GM23338 (cell line): ENCODE results near the gene GCNT2. TPM values are rescaled to one million over a fixed set of nuclear protein-coding genes. Genes with fewer than 3 reads are reported as not detected.
A peak's percentile ranks its signal among the peaks of the same experiment; 100 is the strongest.
"Not testable (repeated sequence)": the region's sequence is repeated elsewhere in the genome, so short reads cannot be mapped to it uniquely, and the experiment has no call there.

ENCODE experiments used
- ATAC-seq: fragments of 200-7000 bp; cut with Tn5 transposase; 3 replicates; pipeline ENCODE4 v1.9.1; 2020
- DNase-seq: peaks from one replicate; pipeline ENCODE4 v3.0.0-alpha.2; 2015; ENCODE audit warnings: low spot score
- H2AFZ ChIP-seq: fragments of 200-600 bp; sonication (generic); 2 replicates; pipeline ENCODE4 v1.8.0; 2016; ENCODE audit warnings: antibody characterized with exemption, mild to moderate bottlenecking, moderate library complexity
- H3F3A ChIP-seq: fragments of 200-600 bp; sonication (generic); replicated peaks from 2 replicates; pipeline ENCODE4 v1.8.0; 2017; ENCODE audit warnings: antibody characterized with exemption, mixed run types, low read depth
- H3K27ac ChIP-seq: fragments of 200-600 bp; sonication (generic); 2 replicates; pipeline ENCODE4 v1.6.1; 2016; ENCODE audit warnings: low read depth
- H3K27me3 ChIP-seq: fragments of 200-600 bp; sonication (generic); 2 replicates; pipeline ENCODE4 v1.8.0; 2016; ENCODE audit warnings: mild to moderate bottlenecking, mixed run types, moderate library complexity; ENCODE audit not compliant: insufficient read depth
- H3K36me3 ChIP-seq: fragments of 200-600 bp; sonication (generic); 2 replicates; pipeline ENCODE4 v1.8.0; 2016; ENCODE audit warnings: mild to moderate bottlenecking; ENCODE audit not compliant: insufficient read depth
- H3K4me1 ChIP-seq: fragments of 200-600 bp; sonication (generic); 2 replicates; pipeline ENCODE4 v1.8.0; 2016; ENCODE audit warnings: mild to moderate bottlenecking, moderate library complexity; ENCODE audit not compliant: insufficient read depth
- H3K4me2 ChIP-seq: fragments of 200-600 bp; sonication (generic); 2 replicates; pipeline ENCODE4 v1.7.1; 2017; ENCODE audit warnings: mixed run types
- H3K4me3 ChIP-seq: fragments of 200-600 bp; sonication (generic); 2 replicates; pipeline ENCODE4 v1.6.1; 2016; ENCODE audit warnings: mixed run types
- H3K79me2 ChIP-seq: fragments of 200-600 bp; sonication (generic); replicated peaks from 2 replicates; pipeline ENCODE4 v1.8.0; 2017; ENCODE audit warnings: mild to moderate bottlenecking; ENCODE audit not compliant: insufficient read depth
- H3K9me2 ChIP-seq: fragments of 200-600 bp; sonication (generic); 2 replicates; pipeline ENCODE4 v1.8.0; 2017; ENCODE audit not compliant: insufficient read depth
- H4K20me1 ChIP-seq: fragments of 200-600 bp; sonication (generic); replicated peaks from 2 replicates; pipeline ENCODE4 v1.8.0; 2017; ENCODE audit warnings: mild to moderate bottlenecking; ENCODE audit not compliant: insufficient read depth
- H3K27ac Mint-ChIP-seq: 2 replicates; pipeline ENCODE4 v1.8.0; 2020; ENCODE audit warnings: inconsistent platforms, mild to moderate bottlenecking, moderate library complexity, mixed read lengths
- H3K27me3 Mint-ChIP-seq: 3 replicates; pipeline ENCODE4 v1.8.0; 2022; ENCODE audit warnings: low read depth, mild to moderate bottlenecking, moderate library complexity, mixed read lengths, inconsistent platforms; ENCODE audit not compliant: insufficient read depth, poor library complexity
- H3K36me3 Mint-ChIP-seq: 3 replicates; pipeline ENCODE4 v1.8.0; 2021; ENCODE audit warnings: low read depth, mild to moderate bottlenecking, inconsistent platforms, moderate library complexity, mixed read lengths
- H3K4me1 Mint-ChIP-seq: 3 replicates; pipeline ENCODE4 v1.8.0; 2020; ENCODE audit warnings: mild to moderate bottlenecking, inconsistent platforms, mixed read lengths
- H3K4me3 Mint-ChIP-seq: 3 replicates; pipeline ENCODE4 v1.8.0; 2021; ENCODE audit warnings: moderate library complexity, mild to moderate bottlenecking, inconsistent platforms, mixed read lengths
- H3K9me3 Mint-ChIP-seq: 3 replicates; pipeline ENCODE4 v1.8.0; 2020; ENCODE audit warnings: moderate library complexity, mild to moderate bottlenecking, inconsistent platforms, mixed read lengths
- EZH2 ChIP-seq: fragments of 200-600 bp; sonication (generic); IDR thresholded peaks from one replicate; pipeline ENCODE4 v1.8.0; 2017; ENCODE audit warnings: antibody characterized with exemption, mild to moderate bottlenecking, low read depth; ENCODE audit not compliant: unreplicated experiment
- EZH2phosphoT487 ChIP-seq: fragments of 200-600 bp; sonication (generic); IDR thresholded peaks from one replicate; pipeline ENCODE4 v1.8.1; 2018; ENCODE audit warnings: antibody characterized with exemption; ENCODE audit not compliant: unreplicated experiment
- JUNB ChIP-seq: IDR thresholded peaks from one replicate; pipeline ENCODE4 v1.6.1; 2016; ENCODE audit warnings: antibody characterized with exemption; ENCODE audit not compliant: unreplicated experiment
- NANOG ChIP-seq: IDR thresholded peaks from 2 replicates; pipeline ENCODE4 v1.6.1; 2016; ENCODE audit warnings: antibody characterized with exemption, borderline replicate concordance
- POLR2AphosphoS5 ChIP-seq: IDR thresholded peaks from 2 replicates; pipeline ENCODE4 v1.6.1; 2016; ENCODE audit warnings: antibody characterized with exemption, low read depth
- STAT1 ChIP-seq: IDR thresholded peaks from one replicate; pipeline ENCODE4 v1.6.1; 2016; ENCODE audit warnings: antibody characterized with exemption; ENCODE audit not compliant: unreplicated experiment
- ZNF114 ChIP-seq: fragments of 250-450 bp; sonication (Bioruptor Pico); IDR thresholded peaks from 2 replicates; pipeline ENCODE4 v1.5.0; 2020; ENCODE audit warnings: mild to moderate bottlenecking, moderate library complexity
- ZNF331 ChIP-seq: fragments of 250-450 bp; sonication (Bioruptor Pico); IDR thresholded peaks from 2 replicates; pipeline ENCODE4 v1.5.0; 2020; ENCODE audit warnings: low read depth, mild to moderate bottlenecking, moderate library complexity
- polyA plus RNA-seq: library from polyadenylated mRNA; unstranded; fragments of >200 nt; fragmentation: Nextera tagmentation; extraction: Ambion mirVana; gene quantifications from 2 replicates; pipeline ENCODE4 v1.2.1, GENCODE V29; 2016
- total RNA-seq: library from RNA; depleted of rRNA; stranded (reverse); fragments of >200 nt; shearing (Covaris generic); gene quantifications from 2 replicates; pipeline ENCODE4 v1.2.3, GENCODE V29; 2014
- TF ChIP-seq, protein P1 (sequence below): fragments of 250-450 bp; sonication (Bioruptor Pico); IDR thresholded peaks from 2 replicates; pipeline ENCODE4 v1.5.0; 2020; ENCODE audit warnings: mild to moderate bottlenecking, moderate library complexity
- TF ChIP-seq, protein P2 (sequence below): IDR thresholded peaks from 2 replicates; pipeline ENCODE4 v1.6.1; 2016; ENCODE audit warnings: antibody characterized with exemption

The GCNT2 gene
- total and polyA plus RNA-seq, 2 experiments from 2014 or later, result 28.3 to 137 TPM

DNA sequence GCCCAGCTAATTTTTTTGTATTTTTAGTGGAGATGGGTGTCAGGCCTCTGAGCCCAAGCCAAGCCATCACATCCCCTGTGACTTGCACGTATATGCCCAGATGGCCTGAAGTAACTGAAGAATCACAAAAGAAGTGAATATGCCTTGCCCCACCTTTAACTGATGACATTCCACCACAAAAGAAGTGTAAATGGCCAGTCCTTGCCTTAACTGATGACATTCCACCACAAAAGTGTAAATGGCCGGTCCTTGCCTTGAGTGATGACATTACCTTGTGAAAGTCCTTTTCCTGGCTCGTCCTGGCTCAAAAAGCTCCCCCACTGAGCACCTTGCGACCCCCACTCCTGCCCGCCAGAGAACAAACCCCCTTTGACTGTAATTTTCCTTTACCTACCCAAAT, 54.4 kb downstream of the GCNT2 start:
- Histone ChIP-seq H3K27ac (peak overlapping the region; percentile 96), H3K79me2 (peaks cover 98% of the 10 kb centered on the region), H4K20me1 (peaks cover 22% of the 10 kb centered on the region), H3F3A (peaks cover 36% of the 10 kb centered on the region), H3K4me1 (peaks cover 93% of the 10 kb centered on the region)
- DNase-seq, H3K27me3 ChIP-seq, H3K4me2 ChIP-seq, H2AFZ ChIP-seq, H3K36me3 ChIP-seq, H3K9me2 ChIP-seq, H3K4me3 ChIP-seq, H3K9me3 Mint-ChIP-seq, H3K4me3 Mint-ChIP-seq, ATAC-seq: not testable (repeated sequence)
- Mint-ChIP-seq H3K27me3 (peaks cover 14% of the 10 kb centered on the region), H3K27ac (peak overlapping the region; percentile 37; the same call in 1 of the 2 replicates), H3K4me1 (peaks cover 65% of the 10 kb centered on the region), H3K36me3 (peaks cover 59% of the 10 kb centered on the region)
- TF ChIP-seq NANOG, result peak; percentile 35; the same call in 1 of the 2 replicates

DNA sequence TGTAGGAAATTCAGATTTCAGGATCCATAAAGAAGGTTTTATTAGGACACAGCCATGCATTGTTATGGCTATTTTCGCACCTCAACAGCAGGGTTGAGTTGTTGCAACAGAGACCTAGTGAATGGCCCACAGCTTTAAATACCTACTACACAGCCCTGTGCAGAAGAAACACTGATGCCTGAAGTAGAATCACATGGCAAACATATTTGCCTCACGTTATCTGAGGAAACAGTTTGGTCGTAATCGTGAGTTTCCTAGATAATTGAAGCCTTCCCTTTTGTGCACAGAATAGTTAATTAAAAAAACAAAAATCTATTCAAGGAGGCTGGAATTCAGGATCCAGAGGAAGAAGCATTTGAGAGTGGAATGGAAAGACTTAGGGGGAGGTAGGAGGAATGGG, 55.1 kb downstream of the GCNT2 start:
- peaks cover 34% of the 10 kb centered on the region for H3F3A ChIP-seq
- peaks cover 17% of the 10 kb centered on the region for H4K20me1 ChIP-seq
- H3K4me2 ChIP-seq, result peak overlapping the region; percentile 27
- TF ChIP-seq JUNB, result no peak
- no peak for TF ChIP-seq ZNF114
- no peak for TF ChIP-seq NANOG
- TF ChIP-seq STAT1, result no peak
- TF ChIP-seq, protein P1, sequence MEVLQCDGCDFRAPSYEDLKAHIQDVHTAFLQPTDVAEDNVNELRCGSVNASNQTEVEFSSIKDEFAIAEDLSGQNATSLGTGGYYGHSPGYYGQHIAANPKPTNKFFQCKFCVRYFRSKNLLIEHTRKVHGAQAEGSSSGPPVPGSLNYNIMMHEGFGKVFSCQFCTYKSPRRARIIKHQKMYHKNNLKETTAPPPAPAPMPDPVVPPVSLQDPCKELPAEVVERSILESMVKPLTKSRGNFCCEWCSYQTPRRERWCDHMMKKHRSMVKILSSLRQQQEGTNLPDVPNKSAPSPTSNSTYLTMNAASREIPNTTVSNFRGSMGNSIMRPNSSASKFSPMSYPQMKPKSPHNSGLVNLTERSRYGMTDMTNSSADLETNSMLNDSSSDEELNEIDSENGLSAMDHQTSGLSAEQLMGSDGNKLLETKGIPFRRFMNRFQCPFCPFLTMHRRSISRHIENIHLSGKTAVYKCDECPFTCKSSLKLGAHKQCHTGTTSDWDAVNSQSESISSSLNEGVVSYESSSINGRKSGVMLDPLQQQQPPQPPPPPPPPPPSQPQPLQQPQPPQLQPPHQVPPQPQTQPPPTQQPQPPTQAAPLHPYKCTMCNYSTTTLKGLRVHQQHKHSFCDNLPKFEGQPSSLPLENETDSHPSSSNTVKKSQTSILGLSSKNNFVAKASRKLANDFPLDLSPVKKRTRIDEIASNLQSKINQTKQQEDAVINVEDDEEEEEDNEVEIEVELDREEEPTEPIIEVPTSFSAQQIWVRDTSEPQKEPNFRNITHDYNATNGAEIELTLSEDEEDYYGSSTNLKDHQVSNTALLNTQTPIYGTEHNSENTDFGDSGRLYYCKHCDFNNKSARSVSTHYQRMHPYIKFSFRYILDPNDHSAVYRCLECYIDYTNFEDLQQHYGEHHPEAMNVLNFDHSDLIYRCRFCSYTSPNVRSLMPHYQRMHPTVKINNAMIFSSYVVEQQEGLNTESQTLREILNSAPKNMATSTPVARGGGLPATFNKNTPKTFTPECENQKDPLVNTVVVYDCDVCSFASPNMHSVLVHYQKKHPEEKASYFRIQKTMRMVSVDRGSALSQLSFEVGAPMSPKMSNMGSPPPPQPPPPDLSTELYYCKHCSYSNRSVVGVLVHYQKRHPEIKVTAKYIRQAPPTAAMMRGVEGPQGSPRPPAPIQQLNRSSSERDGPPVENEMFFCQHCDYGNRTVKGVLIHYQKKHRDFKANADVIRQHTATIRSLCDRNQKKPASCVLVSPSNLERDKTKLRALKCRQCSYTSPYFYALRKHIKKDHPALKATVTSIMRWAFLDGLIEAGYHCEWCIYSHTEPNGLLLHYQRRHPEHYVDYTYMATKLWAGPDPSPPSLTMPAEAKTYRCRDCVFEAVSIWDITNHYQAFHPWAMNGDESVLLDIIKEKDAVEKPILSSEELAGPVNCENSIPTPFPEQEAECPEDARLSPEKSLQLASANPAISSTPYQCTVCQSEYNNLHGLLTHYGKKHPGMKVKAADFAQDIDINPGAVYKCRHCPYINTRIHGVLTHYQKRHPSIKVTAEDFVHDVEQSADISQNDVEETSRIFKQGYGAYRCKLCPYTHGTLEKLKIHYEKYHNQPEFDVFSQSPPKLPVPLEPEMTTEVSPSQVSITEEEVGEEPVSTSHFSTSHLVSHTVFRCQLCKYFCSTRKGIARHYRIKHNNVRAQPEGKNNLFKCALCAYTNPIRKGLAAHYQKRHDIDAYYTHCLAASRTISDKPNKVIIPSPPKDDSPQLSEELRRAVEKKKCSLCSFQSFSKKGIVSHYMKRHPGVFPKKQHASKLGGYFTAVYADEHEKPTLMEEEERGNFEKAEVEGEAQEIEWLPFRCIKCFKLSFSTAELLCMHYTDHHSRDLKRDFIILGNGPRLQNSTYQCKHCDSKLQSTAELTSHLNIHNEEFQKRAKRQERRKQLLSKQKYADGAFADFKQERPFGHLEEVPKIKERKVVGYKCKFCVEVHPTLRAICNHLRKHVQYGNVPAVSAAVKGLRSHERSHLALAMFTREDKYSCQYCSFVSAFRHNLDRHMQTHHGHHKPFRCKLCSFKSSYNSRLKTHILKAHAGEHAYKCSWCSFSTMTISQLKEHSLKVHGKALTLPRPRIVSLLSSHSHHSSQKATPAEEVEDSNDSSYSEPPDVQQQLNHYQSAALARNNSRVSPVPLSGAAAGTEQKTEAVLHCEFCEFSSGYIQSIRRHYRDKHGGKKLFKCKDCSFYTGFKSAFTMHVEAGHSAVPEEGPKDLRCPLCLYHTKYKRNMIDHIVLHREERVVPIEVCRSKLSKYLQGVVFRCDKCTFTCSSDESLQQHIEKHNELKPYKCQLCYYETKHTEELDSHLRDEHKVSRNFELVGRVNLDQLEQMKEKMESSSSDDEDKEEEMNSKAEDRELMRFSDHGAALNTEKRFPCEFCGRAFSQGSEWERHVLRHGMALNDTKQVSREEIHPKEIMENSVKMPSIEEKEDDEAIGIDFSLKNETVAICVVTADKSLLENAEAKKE (CRISPR knock-in tag), result no peak
- no peak for TF ChIP-seq EZH2phosphoT487
- TF ChIP-seq EZH2, result no peak
- TF ChIP-seq, protein P2, sequence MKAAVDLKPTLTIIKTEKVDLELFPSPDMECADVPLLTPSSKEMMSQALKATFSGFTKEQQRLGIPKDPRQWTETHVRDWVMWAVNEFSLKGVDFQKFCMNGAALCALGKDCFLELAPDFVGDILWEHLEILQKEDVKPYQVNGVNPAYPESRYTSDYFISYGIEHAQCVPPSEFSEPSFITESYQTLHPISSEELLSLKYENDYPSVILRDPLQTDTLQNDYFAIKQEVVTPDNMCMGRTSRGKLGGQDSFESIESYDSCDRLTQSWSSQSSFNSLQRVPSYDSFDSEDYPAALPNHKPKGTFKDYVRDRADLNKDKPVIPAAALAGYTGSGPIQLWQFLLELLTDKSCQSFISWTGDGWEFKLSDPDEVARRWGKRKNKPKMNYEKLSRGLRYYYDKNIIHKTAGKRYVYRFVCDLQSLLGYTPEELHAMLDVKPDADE, result no peak
- TF ChIP-seq ZNF331 (CRISPR knock-in tag), result no peak
- TF ChIP-seq POLR2AphosphoS5, result no peak
- Mint-ChIP-seq H3K36me3 (peaks cover 54% of the 10 kb centered on the region), H3K4me3 (no peak overlapping the region; the same call in 2 of the 3 replicates), H3K4me1 (peaks cover 65% of the 10 kb centered on the region), H3K27me3 (peaks cover 13% of the 10 kb centered on the region), H3K27ac (peak overlapping the region; percentile 81), H3K9me3 (no peaks in the 10 kb centered on the region)
- H3K4me1 ChIP-seq, result peaks cover 96% of the 10 kb centered on the region
- DNase-seq, result no peak
- no peaks in the 10 kb centered on the region for H3K27me3 ChIP-seq
- H3K27ac ChIP-seq, result peak overlapping the region; percentile 96
- peaks cover 98% of the 10 kb centered on the region for H3K79me2 ChIP-seq
- H3K9me2 ChIP-seq, result no peaks in the 10 kb centered on the region
- no peak overlapping the region for H2AFZ ChIP-seq
- no peaks in the 10 kb centered on the region for H3K36me3 ChIP-seq
- no peak overlapping the region for H3K4me3 ChIP-seq
- ATAC-seq, result no peak
